Measurements from ENCODE around the gene MAPKBP1.

- no peak for TF ChIP-seq POLR2A (IDR thresholded peaks at IDR 0.05)
- no peak for TF ChIP-seq CTCF (IDR thresholded peaks at IDR 0.05)
- no peak for TF ChIP-seq EP300 (IDR thresholded peaks at IDR 0.05)
Observed at GRCh38 chr15:41844814-41845213, 70.5 kb downstream of the MAPKBP1 start.
